ENCODE results near the gene ARPC1B.

DNA sequence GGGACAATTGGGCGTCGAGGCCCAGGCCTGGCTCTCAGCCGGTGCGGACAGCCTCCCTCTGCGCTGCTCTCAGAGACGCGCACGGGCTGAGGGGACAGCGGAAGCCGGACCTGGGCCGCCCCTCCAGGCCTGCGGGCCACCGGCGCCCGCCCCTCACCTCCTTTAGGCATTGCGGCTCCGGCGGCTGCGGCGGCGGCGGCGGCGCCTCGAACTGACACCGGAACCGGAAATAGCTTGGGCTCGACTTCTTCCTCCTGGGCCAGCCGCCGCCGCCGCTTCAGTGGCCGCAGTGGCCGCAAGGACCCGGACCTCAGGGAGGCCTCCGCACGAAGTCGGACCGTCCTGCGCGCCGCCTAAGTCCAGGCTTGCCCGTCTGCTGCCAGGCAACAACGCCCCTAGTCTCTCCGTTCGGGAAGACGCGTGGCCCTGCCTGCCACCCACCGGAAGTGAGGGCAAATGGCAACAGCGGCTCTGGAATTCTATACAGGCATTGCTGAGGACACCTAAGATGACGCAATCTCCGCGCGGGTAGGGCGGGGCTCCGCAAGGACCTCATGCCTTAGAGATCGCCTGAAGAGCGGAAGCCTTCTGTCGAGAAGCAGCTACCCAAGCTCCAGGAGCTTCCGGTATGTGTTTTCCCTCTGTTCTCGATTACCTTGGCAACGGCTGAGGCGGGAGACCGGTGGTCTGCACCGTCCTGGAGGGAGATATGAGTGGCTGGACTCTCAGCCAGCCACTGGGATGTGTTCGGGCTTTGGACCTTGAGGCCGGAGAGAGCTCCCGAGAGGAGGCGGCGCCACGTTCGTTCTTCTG, 34.1 kb downstream of the ARPC1B start, which contains the start of the genes BUD31 and PDAP1:
- no peak for TF ChIP-seq EZH2 (IDR thresholded peaks at IDR 0.05; ENCODE audit: low read depth, unreplicated experiment)
- TF ChIP-seq, protein P1, sequence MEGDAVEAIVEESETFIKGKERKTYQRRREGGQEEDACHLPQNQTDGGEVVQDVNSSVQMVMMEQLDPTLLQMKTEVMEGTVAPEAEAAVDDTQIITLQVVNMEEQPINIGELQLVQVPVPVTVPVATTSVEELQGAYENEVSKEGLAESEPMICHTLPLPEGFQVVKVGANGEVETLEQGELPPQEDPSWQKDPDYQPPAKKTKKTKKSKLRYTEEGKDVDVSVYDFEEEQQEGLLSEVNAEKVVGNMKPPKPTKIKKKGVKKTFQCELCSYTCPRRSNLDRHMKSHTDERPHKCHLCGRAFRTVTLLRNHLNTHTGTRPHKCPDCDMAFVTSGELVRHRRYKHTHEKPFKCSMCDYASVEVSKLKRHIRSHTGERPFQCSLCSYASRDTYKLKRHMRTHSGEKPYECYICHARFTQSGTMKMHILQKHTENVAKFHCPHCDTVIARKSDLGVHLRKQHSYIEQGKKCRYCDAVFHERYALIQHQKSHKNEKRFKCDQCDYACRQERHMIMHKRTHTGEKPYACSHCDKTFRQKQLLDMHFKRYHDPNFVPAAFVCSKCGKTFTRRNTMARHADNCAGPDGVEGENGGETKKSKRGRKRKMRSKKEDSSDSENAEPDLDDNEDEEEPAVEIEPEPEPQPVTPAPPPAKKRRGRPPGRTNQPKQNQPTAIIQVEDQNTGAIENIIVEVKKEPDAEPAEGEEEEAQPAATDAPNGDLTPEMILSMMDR (conservative IDR thresholded peaks at IDR 0.05; ENCODE audit: low read depth in 2 of 2) = 0 out of 4 replicates have a peak, but pooled peaks of 1 of the 2 experiments have one; percentile 0
- TF ChIP-seq, protein P2, sequence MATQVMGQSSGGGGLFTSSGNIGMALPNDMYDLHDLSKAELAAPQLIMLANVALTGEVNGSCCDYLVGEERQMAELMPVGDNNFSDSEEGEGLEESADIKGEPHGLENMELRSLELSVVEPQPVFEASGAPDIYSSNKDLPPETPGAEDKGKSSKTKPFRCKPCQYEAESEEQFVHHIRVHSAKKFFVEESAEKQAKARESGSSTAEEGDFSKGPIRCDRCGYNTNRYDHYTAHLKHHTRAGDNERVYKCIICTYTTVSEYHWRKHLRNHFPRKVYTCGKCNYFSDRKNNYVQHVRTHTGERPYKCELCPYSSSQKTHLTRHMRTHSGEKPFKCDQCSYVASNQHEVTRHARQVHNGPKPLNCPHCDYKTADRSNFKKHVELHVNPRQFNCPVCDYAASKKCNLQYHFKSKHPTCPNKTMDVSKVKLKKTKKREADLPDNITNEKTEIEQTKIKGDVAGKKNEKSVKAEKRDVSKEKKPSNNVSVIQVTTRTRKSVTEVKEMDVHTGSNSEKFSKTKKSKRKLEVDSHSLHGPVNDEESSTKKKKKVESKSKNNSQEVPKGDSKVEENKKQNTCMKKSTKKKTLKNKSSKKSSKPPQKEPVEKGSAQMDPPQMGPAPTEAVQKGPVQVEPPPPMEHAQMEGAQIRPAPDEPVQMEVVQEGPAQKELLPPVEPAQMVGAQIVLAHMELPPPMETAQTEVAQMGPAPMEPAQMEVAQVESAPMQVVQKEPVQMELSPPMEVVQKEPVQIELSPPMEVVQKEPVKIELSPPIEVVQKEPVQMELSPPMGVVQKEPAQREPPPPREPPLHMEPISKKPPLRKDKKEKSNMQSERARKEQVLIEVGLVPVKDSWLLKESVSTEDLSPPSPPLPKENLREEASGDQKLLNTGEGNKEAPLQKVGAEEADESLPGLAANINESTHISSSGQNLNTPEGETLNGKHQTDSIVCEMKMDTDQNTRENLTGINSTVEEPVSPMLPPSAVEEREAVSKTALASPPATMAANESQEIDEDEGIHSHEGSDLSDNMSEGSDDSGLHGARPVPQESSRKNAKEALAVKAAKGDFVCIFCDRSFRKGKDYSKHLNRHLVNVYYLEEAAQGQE (IDR thresholded peaks at IDR 0.05; ENCODE audit: unreplicated experiment) = no peak
- TF ChIP-seq JUNB (IDR thresholded peaks at IDR 0.05; ENCODE audit: unreplicated experiment) = no peak
- peak; percentile 82 for TF ChIP-seq POLR2AphosphoS5 (IDR thresholded peaks at IDR 0.05; ENCODE audit: low read depth)

All from GM23338 (cell line).